Osteoblast (primary cell): ENCODE results near the gene DENND1A. TPM values are rescaled to one million over a fixed set of nuclear protein-coding genes. Genes with fewer than 3 reads are reported as not detected.

Source experiments
- DNase-seq: peaks from one replicate; pipeline ENCODE4 v3.0.0; 2011; ENCODE audit warnings: low spot score, mixed read lengths; ENCODE audit not compliant: insufficient read length; ENCODE audit errors: missing footprints
- H2AFZ ChIP-seq: 2 replicates; pipeline ENCODE4 v1.6.0; 2011; ENCODE audit warnings: mild to moderate bottlenecking, low read length
- H3K27ac ChIP-seq: 2 replicates; pipeline ENCODE4 v1.5.1; 2011; ENCODE audit warnings: mild to moderate bottlenecking, low read depth, low read length, moderate library complexity
- H3K27me3 ChIP-seq: 2 replicates; pipeline ENCODE4 v1.6.0; 2012; ENCODE audit warnings: mild to moderate bottlenecking, control low read depth, inconsistent platforms, low read length, moderate library complexity; ENCODE audit not compliant: insufficient read depth
- H3K36me3 ChIP-seq: 2 replicates; pipeline ENCODE4 v1.5.1; 2011; ENCODE audit warnings: mild to moderate bottlenecking, low read length, control low read depth, moderate library complexity; ENCODE audit not compliant: insufficient read depth
- H3K4me1 ChIP-seq: 2 replicates; pipeline ENCODE4 v1.5.1; 2011; ENCODE audit warnings: mild to moderate bottlenecking, low read length, control low read depth, moderate library complexity; ENCODE audit not compliant: insufficient read depth
- H3K4me2 ChIP-seq: 2 replicates; pipeline ENCODE4 v1.6.0; 2011; ENCODE audit warnings: mild to moderate bottlenecking, low read length; ENCODE audit not compliant: insufficient read depth
- H3K4me3 ChIP-seq: fragments of 200-600 bp; sonication (generic); 3 replicates; pipeline ENCODE4 v1.5.1; 2012; ENCODE audit warnings: mild to moderate bottlenecking, low read length, inconsistent platforms; ENCODE audit not compliant: insufficient read depth
- H3K79me2 ChIP-seq: 2 replicates; pipeline ENCODE4 v1.6.0; 2012; ENCODE audit warnings: mild to moderate bottlenecking, low read length, control low read depth, inconsistent platforms; ENCODE audit not compliant: insufficient read depth
- H3K9me3 ChIP-seq: 2 replicates; pipeline ENCODE4 v1.5.1; 2011; ENCODE audit warnings: low read depth, low read length, control low read depth
- H4K20me1 ChIP-seq: 2 replicates; pipeline ENCODE4 v1.6.0; 2012; ENCODE audit warnings: mild to moderate bottlenecking, low read length, control low read depth; ENCODE audit not compliant: insufficient read depth
- total RNA-seq: library from RNA; depleted of rRNA; stranded (reverse); fragments of >200 nt; gene quantifications from 2 replicates; pipeline ENCODE4 v1.2.3, GENCODE V29; 2012
- TF ChIP-seq, protein P1 (sequence below): IDR thresholded peaks from 2 replicates; pipeline ENCODE4 v1.5.1; 2011; ENCODE audit warnings: mild to moderate bottlenecking, low read depth, low read length, moderate library complexity; ENCODE audit errors: extremely low read depth

Gene DENND1A
- total RNA-seq, 1 donor: 14.1 TPM

DNA sequence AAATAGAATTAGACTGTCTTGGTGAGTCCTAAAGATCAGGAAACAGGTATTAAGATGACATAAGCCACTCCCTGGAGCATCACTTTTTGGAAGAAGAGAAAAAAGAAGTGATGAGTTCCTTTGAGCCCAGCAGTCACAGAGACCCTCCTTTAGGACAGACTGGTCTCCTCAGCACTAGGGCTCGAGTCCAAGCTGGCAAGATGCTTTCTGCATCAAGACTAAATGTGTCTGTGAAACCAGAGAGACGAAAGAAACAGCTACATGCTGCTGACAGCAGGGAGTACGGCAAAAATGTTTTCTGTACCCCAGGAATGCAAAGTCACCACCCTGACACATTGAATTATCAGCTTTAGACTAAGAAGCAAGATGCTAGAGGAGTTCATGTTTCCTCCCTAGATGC, 389.5 kb downstream of the DENND1A start:
- no peak overlapping the region for H3K4me3 ChIP-seq
- H3K79me2 ChIP-seq: no peaks in the 10 kb centered on the region
- no peak overlapping the region for H2AFZ ChIP-seq
- no peak overlapping the region for H3K27ac ChIP-seq
- no peaks in the 10 kb centered on the region for H3K36me3 ChIP-seq
- H4K20me1 ChIP-seq: peaks cover 8% of the 10 kb centered on the region
- no peaks in the 10 kb centered on the region for H3K9me3 ChIP-seq
- no peak for DNase-seq
- TF ChIP-seq, protein P1, sequence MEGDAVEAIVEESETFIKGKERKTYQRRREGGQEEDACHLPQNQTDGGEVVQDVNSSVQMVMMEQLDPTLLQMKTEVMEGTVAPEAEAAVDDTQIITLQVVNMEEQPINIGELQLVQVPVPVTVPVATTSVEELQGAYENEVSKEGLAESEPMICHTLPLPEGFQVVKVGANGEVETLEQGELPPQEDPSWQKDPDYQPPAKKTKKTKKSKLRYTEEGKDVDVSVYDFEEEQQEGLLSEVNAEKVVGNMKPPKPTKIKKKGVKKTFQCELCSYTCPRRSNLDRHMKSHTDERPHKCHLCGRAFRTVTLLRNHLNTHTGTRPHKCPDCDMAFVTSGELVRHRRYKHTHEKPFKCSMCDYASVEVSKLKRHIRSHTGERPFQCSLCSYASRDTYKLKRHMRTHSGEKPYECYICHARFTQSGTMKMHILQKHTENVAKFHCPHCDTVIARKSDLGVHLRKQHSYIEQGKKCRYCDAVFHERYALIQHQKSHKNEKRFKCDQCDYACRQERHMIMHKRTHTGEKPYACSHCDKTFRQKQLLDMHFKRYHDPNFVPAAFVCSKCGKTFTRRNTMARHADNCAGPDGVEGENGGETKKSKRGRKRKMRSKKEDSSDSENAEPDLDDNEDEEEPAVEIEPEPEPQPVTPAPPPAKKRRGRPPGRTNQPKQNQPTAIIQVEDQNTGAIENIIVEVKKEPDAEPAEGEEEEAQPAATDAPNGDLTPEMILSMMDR: no peak
- H3K4me1 ChIP-seq: no peaks in the 10 kb centered on the region
- H3K27me3 ChIP-seq: no peaks in the 10 kb centered on the region
- H3K4me2 ChIP-seq: no peak overlapping the region

DNA sequence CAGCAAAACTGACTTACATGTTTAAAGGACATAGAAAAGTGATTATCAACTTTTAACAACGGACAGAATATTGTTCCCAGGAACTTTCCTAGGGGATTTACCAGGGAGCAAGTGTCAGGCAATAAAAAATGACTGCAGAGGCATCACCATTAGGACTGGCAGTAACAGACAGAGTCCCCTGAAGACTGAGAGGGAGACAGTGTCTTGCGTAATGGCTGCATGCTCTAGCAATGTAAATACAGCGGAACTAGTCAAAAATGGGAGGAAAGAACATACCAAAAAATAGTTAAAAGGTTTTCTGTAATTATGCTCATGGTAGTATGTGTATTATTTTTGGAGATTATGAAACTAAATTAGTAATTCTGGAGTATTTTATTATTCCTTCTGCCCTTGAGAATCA, 392.1 kb downstream of the DENND1A start:
- Histone ChIP-seq H3K9me3 (no peaks in the 10 kb centered on the region), H3K27ac (no peak overlapping the region), H3K79me2 (no peaks in the 10 kb centered on the region), H3K36me3 (no peaks in the 10 kb centered on the region), H3K4me2 (no peak overlapping the region), H4K20me1 (peaks cover 1% of the 10 kb centered on the region), H3K4me3 (no peak overlapping the region), H2AFZ (no peak overlapping the region), H3K27me3 (no peaks in the 10 kb centered on the region), H3K4me1 (no peaks in the 10 kb centered on the region)
- TF ChIP-seq, protein P1: no peak
- DNase-seq: no peak

DNA sequence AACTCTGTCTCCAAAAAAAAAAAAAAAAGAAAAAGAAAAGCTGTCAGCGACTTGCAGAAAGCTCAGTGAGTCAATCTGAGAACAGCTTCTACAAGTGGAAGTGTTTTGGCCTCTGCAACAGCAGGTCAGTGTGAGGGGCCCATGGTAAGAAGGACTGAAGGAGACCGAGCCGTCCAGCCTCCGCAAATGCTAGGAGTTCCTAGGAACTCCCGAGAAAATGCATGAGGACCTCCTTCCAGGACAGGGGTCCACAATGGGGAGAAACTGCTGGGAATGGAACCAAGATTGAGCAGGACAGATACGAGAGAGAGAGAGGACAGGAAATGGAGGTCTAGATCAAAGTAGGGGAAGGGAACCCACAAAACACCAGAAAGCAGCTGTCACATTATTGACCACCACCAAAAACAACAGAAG, 393.5 kb downstream of the DENND1A start:
- no peaks in the 10 kb centered on the region for H3K4me1 ChIP-seq
- no peaks in the 10 kb centered on the region for H3K79me2 ChIP-seq
- no peaks in the 10 kb centered on the region for H3K36me3 ChIP-seq
- H3K4me2 ChIP-seq: no peak overlapping the region
- no peaks in the 10 kb centered on the region for H3K27me3 ChIP-seq
- TF ChIP-seq, protein P1: no peak
- H3K4me3 ChIP-seq: no peak overlapping the region
- no peak overlapping the region for H3K27ac ChIP-seq
- H2AFZ ChIP-seq: no peak overlapping the region
- no peak for DNase-seq
- H4K20me1 ChIP-seq: no peaks in the 10 kb centered on the region
- H3K9me3 ChIP-seq: no peaks in the 10 kb centered on the region

DNA sequence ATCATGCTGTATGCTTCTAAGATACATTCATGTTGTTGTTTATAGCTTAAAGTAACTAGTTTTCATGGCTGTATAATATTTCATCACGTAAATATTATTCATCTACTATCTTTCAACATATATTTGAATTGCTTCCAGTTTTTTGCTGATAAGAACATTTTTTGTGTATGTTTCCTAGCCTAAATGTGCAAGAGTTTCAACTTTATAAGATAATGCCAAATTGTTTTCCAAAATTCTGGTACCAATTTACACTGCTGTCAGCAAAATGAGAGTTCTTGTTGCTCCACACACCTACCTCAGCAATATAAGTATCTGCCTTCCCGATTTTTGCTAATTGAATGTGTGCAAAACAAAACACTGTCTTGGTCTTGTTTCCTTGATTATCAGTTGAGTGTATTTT, 395.6 kb downstream of the DENND1A start:
- Histone ChIP-seq H3K36me3 (no peaks in the 10 kb centered on the region), H3K27me3 (no peaks in the 10 kb centered on the region), H3K79me2 (no peaks in the 10 kb centered on the region), H3K4me2 (no peak overlapping the region), H4K20me1 (no peaks in the 10 kb centered on the region), H3K9me3 (no peaks in the 10 kb centered on the region), H2AFZ (no peak overlapping the region), H3K4me3 (no peak overlapping the region), H3K27ac (no peak overlapping the region), H3K4me1 (no peaks in the 10 kb centered on the region)
- DNase-seq: no peak
- TF ChIP-seq, protein P1: no peak
